HG03432 (cell line): ENCODE results near the gene TECTB.

Experiments
- ATAC-seq: cut with Tn5 transposase; IDR thresholded peaks from one replicate; pipeline ENCODE4 v1.9.1; 2021; ENCODE audit warnings: mild to moderate bottlenecking, moderate library complexity; ENCODE audit not compliant: unreplicated experiment

TECTB gene

DNA sequence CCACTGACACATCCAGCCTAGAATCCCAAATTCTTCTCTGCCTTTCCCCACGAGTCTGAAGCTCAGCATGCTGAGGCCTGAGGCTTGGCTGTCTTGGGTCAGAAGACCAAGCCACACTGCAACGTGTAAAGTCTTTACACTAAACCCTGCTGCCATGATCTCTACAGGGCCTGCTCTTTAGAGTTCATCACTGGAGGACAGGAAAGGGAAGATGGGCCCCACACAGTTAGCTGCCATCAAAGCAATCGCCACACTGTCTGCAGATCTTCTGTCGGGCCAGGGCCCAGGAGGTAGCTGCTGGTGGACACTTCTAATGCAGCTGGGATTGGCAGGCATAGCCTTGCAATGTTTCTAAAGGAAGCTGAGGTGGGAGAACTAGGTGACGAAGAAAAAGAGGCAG lies 8.4 kb upstream of the TECTB start:
- no peak for ATAC-seq

DNA sequence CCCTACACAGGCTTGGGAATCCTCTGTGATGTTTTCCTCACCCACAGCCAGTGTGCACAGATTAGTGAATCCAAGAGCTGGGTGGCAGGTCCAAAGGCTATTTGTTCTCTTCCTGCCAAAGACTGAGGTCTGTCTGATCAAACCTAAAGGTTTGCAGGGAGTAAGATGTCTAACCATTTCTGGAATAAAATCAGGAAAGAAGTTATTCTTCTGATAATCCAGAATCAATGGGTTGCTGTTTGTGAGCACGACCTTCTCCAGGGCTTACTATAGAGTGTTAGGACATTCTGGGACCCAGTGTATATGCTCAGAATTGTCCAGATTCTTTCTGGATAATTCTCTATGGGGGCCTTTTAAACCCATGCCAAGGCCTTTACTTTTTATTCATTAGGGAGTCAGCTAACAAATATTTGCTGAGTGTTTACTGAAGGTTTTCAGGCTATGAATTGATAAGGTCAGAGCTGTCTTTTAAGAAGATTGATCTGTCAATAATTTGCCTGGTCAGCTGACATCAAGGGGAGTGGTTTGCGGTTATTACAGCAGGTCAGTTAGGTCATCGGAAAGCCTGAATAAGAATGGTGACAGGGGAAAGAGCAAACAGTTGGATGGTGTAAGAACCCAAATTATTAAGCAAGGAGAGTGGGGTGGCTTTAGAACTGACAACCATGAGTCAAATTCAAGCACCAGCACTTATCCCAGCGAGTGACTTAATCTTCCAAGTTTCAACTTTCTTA lies 7.5 kb upstream of the TECTB start:
- ATAC-seq, result no peak

GRCh38 chr10:112278871-112279270 lies 4.3 kb upstream of the TECTB start:
- no peak for ATAC-seq

- no peak for ATAC-seq
Measured at GRCh38 chr10:112279433-112279832, 3.8 kb upstream of the TECTB start.

GRCh38 chr10:112280205-112280921 lies 2.8 kb upstream of the TECTB start:
- ATAC-seq, result no peak

DNA sequence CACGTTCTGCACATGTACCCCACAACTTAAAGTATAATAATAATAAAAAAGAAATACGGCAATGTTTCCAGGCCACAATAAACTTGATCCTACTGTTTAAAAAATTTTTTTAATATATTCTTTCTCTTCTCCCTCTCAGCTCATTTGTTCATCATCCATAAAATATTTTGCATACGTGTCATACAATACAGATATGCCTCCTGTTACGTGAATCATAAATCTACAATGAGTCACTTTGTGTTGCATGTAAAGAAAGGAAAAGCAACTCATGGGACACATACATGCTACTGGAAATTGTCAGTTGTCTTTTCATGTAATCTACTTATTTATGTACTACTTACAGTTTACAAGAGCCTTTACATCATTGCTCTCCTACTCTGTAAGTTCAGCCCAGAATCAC lies 1.1 kb upstream of the TECTB start:
- no peak for ATAC-seq

DNA sequence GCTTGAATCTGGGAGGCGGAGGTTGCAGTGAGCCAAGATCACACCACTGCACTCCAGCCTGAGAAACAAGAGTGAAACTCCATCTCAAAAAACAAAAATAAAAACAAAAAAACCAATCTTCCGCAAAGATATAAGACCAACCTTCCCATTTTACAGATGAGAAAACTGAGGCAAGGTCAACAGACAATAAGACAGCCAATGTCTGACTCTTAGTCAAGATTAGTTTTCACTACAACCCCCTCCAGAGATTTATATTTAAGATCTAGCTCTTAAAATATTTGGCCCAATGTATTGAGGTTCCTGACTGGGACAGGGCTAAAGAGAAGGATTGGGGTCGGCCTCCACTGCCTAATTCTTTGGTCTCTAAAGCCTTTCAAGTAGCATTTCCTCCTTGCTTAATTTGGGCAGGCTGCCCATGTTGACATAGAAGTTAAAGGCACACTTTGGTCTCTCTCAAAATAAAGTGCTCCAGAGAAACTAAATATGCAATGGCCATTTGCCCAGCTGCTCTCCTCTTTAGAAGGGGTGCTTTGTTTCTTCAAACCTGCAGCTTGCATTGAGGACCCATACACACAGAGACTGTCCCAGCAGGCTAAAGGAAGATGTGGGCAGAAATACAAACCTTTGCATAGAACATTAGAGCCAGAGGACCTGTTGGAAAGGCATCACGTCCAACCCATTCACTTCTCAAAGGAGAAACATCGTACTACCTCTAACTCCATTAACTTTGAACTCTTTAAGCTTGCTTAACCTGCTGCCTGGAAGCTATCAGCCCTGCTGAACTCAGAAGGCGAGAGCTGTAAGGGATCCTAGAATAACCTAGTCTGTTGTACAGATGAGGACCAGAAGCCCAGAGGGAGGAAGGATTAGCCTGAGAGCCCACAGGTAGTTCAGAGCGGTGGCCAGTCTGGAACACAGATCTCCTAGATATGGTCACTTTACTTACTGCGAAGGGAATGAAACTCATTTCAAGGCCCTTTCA lies 3.9 kb downstream of the TECTB start:
- ATAC-seq, result no peak

DNA sequence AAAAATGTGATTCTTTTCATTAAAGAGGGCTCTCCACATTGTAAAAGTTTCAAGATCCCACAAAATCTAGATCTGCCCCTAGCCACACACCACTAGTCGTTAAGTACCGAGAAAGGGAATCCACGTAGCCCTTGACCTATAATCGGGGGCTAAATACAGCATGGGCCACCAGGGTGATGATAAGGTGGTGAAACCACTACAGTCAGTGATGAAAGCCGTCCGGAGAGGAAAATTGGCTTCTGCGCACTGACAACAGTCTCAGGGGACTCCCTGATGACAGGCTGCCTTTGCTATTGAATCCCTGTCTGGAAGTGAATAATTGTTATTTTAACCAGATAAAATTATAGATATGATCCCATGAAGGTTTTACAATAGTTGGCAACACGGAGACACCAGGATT lies 4.6 kb downstream of the TECTB start:
- no peak for ATAC-seq

DNA sequence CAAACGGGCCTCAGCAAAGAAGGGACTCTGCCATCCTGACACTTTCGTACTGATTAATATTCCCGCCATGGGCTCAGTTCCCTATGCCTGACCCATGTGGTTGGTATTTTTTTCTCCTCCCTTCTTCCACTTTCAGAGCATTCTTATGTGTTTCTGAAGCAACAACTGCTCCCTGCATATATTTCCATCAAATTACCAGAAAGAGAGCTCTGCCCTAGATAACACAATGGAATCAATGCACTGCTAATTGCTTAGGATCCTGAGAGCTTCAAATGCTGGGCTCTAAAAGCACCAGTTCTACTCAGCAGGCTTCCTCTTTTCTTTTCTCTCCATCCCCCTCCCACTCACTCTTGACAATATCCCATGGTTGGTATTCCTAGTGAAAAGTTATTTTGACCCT lies 5.3 kb downstream of the TECTB start:
- no peak for ATAC-seq

GRCh38 chr10:112289373-112290053 lies 6.3 kb downstream of the TECTB start:
- ATAC-seq, result no peak

DNA sequence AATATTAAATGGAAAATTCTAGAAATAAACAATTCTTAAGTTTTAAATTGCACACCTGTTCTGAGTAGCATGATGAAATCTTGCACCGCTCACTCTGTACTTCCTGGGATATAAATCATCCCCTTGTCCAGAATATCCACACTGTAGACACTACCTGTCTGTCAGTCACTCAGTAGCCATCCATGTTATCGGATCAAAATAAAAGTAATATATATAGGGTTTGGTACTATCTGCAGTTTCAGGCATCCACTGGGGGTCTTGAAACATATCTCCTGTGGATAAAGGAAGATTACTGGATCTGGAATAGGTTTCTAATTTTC lies 6.8 kb downstream of the TECTB start:
- no peak for ATAC-seq

GRCh38 chr10:112294169-112294568 lies 11.0 kb downstream of the TECTB start:
- ATAC-seq, result no peak

GRCh38 chr10:112295853-112296830 lies 12.9 kb downstream of the TECTB start:
- no peak for ATAC-seq

DNA sequence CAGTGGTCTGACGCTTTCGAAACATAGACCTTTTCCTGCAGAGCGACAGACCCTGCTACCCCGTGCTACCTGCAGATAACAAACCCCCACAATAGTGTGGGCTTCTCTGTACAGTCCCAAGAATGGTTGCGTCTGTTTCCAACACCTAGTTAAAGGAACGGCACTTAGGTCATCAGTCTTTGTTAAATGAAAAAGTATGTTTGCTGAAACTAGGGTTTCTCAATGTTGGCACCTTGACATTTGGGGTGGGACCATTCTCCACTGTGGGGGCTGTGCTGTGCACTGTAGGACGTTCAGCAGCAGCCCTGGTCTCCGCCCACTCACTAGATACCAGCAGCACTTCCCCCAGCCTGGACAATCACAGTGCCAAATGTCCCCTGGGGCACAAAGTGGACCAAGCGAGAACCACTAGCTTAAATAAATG lies 13.7 kb downstream of the TECTB start:
- no peak for ATAC-seq

DNA sequence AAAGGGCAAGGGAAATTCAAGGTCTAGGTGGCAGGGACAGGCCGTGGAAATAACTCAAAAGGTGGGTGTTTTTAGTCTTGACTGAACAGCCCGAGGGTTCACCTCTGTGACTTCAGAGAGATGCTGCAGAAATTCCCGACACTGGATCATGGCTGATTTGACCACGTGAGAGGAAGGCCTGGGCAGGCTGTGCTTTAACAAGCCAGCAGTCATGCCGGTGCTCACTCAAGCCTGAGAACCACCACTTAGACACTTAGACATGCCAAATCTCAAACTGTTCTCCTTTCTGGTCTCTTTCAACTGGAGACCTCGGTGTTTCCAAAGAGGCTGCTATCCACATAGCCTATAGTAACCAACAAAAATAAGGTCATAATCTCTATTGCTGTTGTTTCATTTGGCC lies 15.4 kb downstream of the TECTB start:
- ATAC-seq, result no peak

DNA sequence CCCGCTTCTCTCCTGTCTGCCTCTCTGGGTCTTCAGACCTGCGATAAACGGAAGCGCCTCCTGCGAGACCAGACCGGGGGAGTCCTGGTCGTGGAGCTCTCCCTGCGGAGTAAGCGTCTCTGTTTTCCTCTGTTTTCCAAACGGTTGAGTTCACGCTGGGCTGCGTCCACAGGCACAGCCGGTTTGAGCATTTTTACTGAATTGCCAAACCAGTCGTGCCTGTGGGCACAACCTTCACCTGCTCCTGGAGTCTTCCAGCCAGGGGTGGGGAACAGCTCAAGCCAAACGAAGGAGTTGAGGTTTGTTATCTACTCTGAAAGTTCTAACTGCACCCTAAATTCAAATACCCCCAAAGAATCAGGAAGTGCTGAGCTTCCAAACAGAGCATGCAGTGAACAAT lies 16.3 kb downstream of the TECTB start:
- ATAC-seq, result no peak

- no peak for ATAC-seq
Measured at GRCh38 chr10:112302335-112302734, 19.1 kb downstream of the TECTB start.

- no peak for ATAC-seq
Measured at GRCh38 chr10:112303528-112303927, 20.3 kb downstream of the TECTB start.

GRCh38 chr10:112304267-112304859 lies 21.2 kb downstream of the TECTB start:
- no peak for ATAC-seq
